Panc1 (cell line): ENCODE data around the gene AHI1. TPM values are rescaled to one million over a fixed set of nuclear protein-coding genes. Genes with fewer than 3 reads are reported as not detected.

Experiments
- ATAC-seq: fragments of 200-7000 bp; cut with Tn5 transposase; 2 replicates; pipeline ENCODE4 v1.9.1; 2020; ENCODE audit warnings: mild to moderate bottlenecking, moderate library complexity
- BruUV-seq: library from RNA; stranded (reverse); fragments of 400-500 nt; replicated peaks from 2 replicates; lab custom pipeline; 2021; lab: Mats Ljungman, UMichigan
- CTCF ChIA-PET: fragments of 300-600 bp; sonication (Branson Sonifier 250); formaldehyde crosslinking; loops from one replicate; lab custom pipeline; 2022; ENCODE audit warnings: antibody characterized with exemption; lab: Charles Lee
- POLR2A ChIA-PET: fragments of 300-600 bp; sonication (Branson Sonifier 250); formaldehyde crosslinking; loops from one replicate; lab custom pipeline; 2022; ENCODE audit warnings: antibody characterized with exemption; lab: Charles Lee
- DNase-seq: peaks from one replicate; pipeline ENCODE4 v3.0.0-alpha.2; 2010; ENCODE audit warnings: low read depth, low spot score
- H3K27ac ChIP-seq: 2 replicates; pipeline ENCODE4 v1.5.1; 2011; ENCODE audit warnings: mild to moderate bottlenecking, low read length, inconsistent platforms
- H3K27me3 ChIP-seq: fragments of 200-500 bp; sonication (Bioruptor generic); 2 replicates; pipeline ENCODE4 v1.6.0; 2014; ENCODE audit warnings: low read length, inconsistent platforms; ENCODE audit not compliant: control insufficient read depth, insufficient read depth
- H3K36me3 ChIP-seq: fragments of 200-500 bp; sonication (Bioruptor generic); 2 replicates; pipeline ENCODE4 v1.5.1; 2014; ENCODE audit warnings: inconsistent platforms, mild to moderate bottlenecking, low read length, moderate library complexity; ENCODE audit not compliant: control insufficient read depth, insufficient read depth
- H3K4me1 ChIP-seq: 2 replicates; pipeline ENCODE4 v1.5.1; 2011; ENCODE audit warnings: inconsistent platforms, mild to moderate bottlenecking, low read length, moderate library complexity; ENCODE audit not compliant: control insufficient read depth, insufficient read depth
- H3K4me3 ChIP-seq, 2 experiments: 2 replicates each; pipeline ENCODE4 v1.5.1; 2011 to 2012; ENCODE audit warnings: low read depth in 2 of 2, low read length in 2 of 2, mild to moderate bottlenecking in 2 of 2, inconsistent platforms in 1 of 2, moderate library complexity in 1 of 2
- H3K9me3 ChIP-seq: fragments of 200-500 bp; sonication (Bioruptor generic); 2 replicates; pipeline ENCODE4 v1.5.1; 2014; ENCODE audit warnings: low read depth, mild to moderate bottlenecking, inconsistent platforms, low read length, moderate library complexity; ENCODE audit not compliant: control insufficient read depth, insufficient read depth
- CTCF ChIP-seq: fragments of 450-650 bp; IDR thresholded peaks from 2 replicates; pipeline ENCODE4 v1.5.1; 2017; ENCODE audit warnings: mild to moderate bottlenecking
- POLR2AphosphoS5 ChIP-seq: IDR thresholded peaks from 2 replicates; pipeline ENCODE4 v1.6.1; 2012; ENCODE audit warnings: mild to moderate bottlenecking, low read depth, low read length, moderate library complexity
- REST ChIP-seq, 2 experiments: IDR thresholded peaks; 2 replicates each; pipeline ENCODE4 v1.6.1; 2011 to 2012; ENCODE audit warnings: low read depth in 2 of 2, control low read depth in 1 of 2, low read length in 1 of 2, mild to moderate bottlenecking in 1 of 2, moderate library complexity in 1 of 2; ENCODE audit not compliant: insufficient read depth in 1 of 2
- SIN3A ChIP-seq: IDR thresholded peaks from 2 replicates; pipeline ENCODE4 v1.6.1; 2012; ENCODE audit warnings: low read depth, mild to moderate bottlenecking, low read length, moderate library complexity, borderline replicate concordance; ENCODE audit not compliant: insufficient read depth
- TCF7L2 ChIP-seq: IDR thresholded peaks from 2 replicates; pipeline ENCODE4 v1.6.1; 2011; ENCODE audit warnings: mild to moderate bottlenecking, low read depth, low read length, inconsistent platforms
- in situ Hi-C: cut with HindIII; loops from 2 replicates; pipeline ENCODE4 v1.10.0; 2016; ENCODE audit warnings: low sequenced_read_pairs, low pct_unique_long_range_greater_than_20kb
- intact Hi-C: fragments of 100-400 bp; cut with micrococcal nuclease; formaldehyde crosslinking; loops from one replicate; pipeline ENCODE4 v1.10.0; 2022; ENCODE audit not compliant: unreplicated experiment
- total RNA-seq: library from RNA; stranded (reverse); gene quantifications from one replicate; pipeline ENCODE4 v1.2.1, GENCODE V29; 2021; ENCODE audit not compliant: unreplicated experiment

The AHI1 gene
- total RNA-seq, 1 experiment from 2014 or later = 22.3 TPM

GRCh38 chr6:135382182-135382628 is 115.3 kb downstream of the AHI1 start:
- no peak for TF ChIP-seq TCF7L2
- TF ChIP-seq CTCF = no peak
- no peak for TF ChIP-seq SIN3A
- no peak for TF ChIP-seq REST (IDR thresholded peaks at IDR 0.05; ENCODE audit: insufficient read depth in 1 of 2, low read depth in 2 of 2, low read length in 1 of 2)
- no peak for TF ChIP-seq POLR2AphosphoS5
- H3K4me1 ChIP-seq = no peaks in the 10 kb centered on the region
- no peaks in the 10 kb centered on the region for H3K27me3 ChIP-seq
- CTCF ChIA-PET = no interaction called here
- BruUV-seq = no TSS peak
- ATAC-seq (no peak), DNase-seq (no peak)
- POLR2A ChIA-PET = no interaction called here
- intact Hi-C loops = no loop called here
- H3K27ac ChIP-seq = no peak overlapping the region
- H3K36me3 ChIP-seq = no peaks in the 10 kb centered on the region
- in situ Hi-C loops = no loop called here
- H3K4me3 ChIP-seq = no peak overlapping the region
- H3K9me3 ChIP-seq = no peaks in the 10 kb centered on the region

GRCh38 chr6:135380793-135381192 is 116.7 kb downstream of the AHI1 start:
- BruUV-seq = no TSS peak
- POLR2A ChIA-PET = no interaction called here
- Histone ChIP-seq H3K9me3 (no peaks in the 10 kb centered on the region), H3K4me3 (no peak overlapping the region), H3K27me3 (no peaks in the 10 kb centered on the region), H3K27ac (no peak overlapping the region), H3K4me1 (no peaks in the 10 kb centered on the region), H3K36me3 (no peaks in the 10 kb centered on the region)
- intact Hi-C loops (no loop called here), in situ Hi-C loops (no loop called here)
- DNase-seq (no peak), ATAC-seq (no peak)
- CTCF ChIA-PET = no interaction called here
- no peak for TF ChIP-seq POLR2AphosphoS5
- no peak for TF ChIP-seq TCF7L2
- no peak for TF ChIP-seq SIN3A
- TF ChIP-seq REST (IDR thresholded peaks at IDR 0.05; ENCODE audit: insufficient read depth in 1 of 2, low read depth in 2 of 2, low read length in 1 of 2) = no peak
- no peak for TF ChIP-seq CTCF
